NT2/D1 (cell line): Measurements from ENCODE around the gene SNX11.

Source experiments
- DNase-seq: peaks from one replicate; pipeline ENCODE4 v3.0.0-alpha.2; 2011; ENCODE audit warnings: low read depth, low spot score
- H3K27me3 ChIP-seq: 2 replicates; pipeline ENCODE4 v1.6.0; 2011; ENCODE audit warnings: mild to moderate bottlenecking; ENCODE audit not compliant: insufficient read length, insufficient read depth
- H3K36me3 ChIP-seq: 2 replicates; pipeline ENCODE4 v1.6.1; 2011; ENCODE audit warnings: mild to moderate bottlenecking, low read length, mixed read lengths; ENCODE audit not compliant: insufficient read depth, insufficient read length
- H3K4me1 ChIP-seq: 2 replicates; pipeline ENCODE4 v1.5.1; 2011; ENCODE audit not compliant: insufficient read depth, insufficient read length
- H3K4me3 ChIP-seq: 2 replicates; pipeline ENCODE4 v1.5.1; 2011; ENCODE audit warnings: low read depth; ENCODE audit not compliant: insufficient read length
- H3K9ac ChIP-seq: 2 replicates; pipeline ENCODE4 v1.6.0; 2011; ENCODE audit warnings: low read depth; ENCODE audit not compliant: insufficient read length
- H3K9me3 ChIP-seq: 2 replicates; pipeline ENCODE4 v1.5.1; 2011; ENCODE audit warnings: mild to moderate bottlenecking, low read length; ENCODE audit not compliant: insufficient read depth
- SUZ12 ChIP-seq: IDR thresholded peaks from 2 replicates; pipeline ENCODE4 v1.6.1; 2011; ENCODE audit not compliant: insufficient read length, insufficient read depth; ENCODE audit errors: extremely low read depth
- YY1 ChIP-seq: IDR thresholded peaks from 2 replicates; pipeline ENCODE4 v1.6.1; 2011; ENCODE audit not compliant: insufficient read length, insufficient read depth
- ZNF274 ChIP-seq: IDR thresholded peaks from 2 replicates; pipeline ENCODE4 v1.6.1; 2011; ENCODE audit warnings: mild to moderate bottlenecking, low read depth, low read length

The SNX11 gene

GRCh38 chr17:48134912-48135480 lies 27.4 kb downstream of the SNX11 start:
- H3K36me3 ChIP-seq, result no peaks in the 10 kb centered on the region
- H3K4me1 ChIP-seq, result peaks cover 3% of the 10 kb centered on the region
- no peaks in the 10 kb centered on the region for H3K9me3 ChIP-seq
- H3K9ac ChIP-seq, result no peak overlapping the region
- H3K4me3 ChIP-seq, result no peak overlapping the region
- no peak for TF ChIP-seq YY1
- TF ChIP-seq SUZ12, result no peak
- no peak for TF ChIP-seq ZNF274
- no peaks in the 10 kb centered on the region for H3K27me3 ChIP-seq
- no peak for DNase-seq

- DNase-seq, result no peak
- Histone ChIP-seq H3K27me3 (no peaks in the 10 kb centered on the region), H3K4me3 (no peak overlapping the region), H3K9me3 (no peaks in the 10 kb centered on the region), H3K4me1 (peaks cover 3% of the 10 kb centered on the region), H3K9ac (no peak overlapping the region), H3K36me3 (no peaks in the 10 kb centered on the region)
- TF ChIP-seq ZNF274 (no peak), SUZ12 (no peak), YY1 (no peak)
Observed at GRCh38 chr17:48137656-48138055, 30.1 kb downstream of the SNX11 start.

GRCh38 chr17:48139944-48140343 lies 32.4 kb downstream of the SNX11 start:
- Histone ChIP-seq H3K27me3 (no peaks in the 10 kb centered on the region), H3K4me1 (peaks cover 1% of the 10 kb centered on the region), H3K9me3 (no peaks in the 10 kb centered on the region), H3K9ac (no peak overlapping the region), H3K36me3 (no peaks in the 10 kb centered on the region), H3K4me3 (no peak overlapping the region)
- no peak for DNase-seq
- TF ChIP-seq SUZ12, result no peak
- TF ChIP-seq YY1, result no peak
- TF ChIP-seq ZNF274, result no peak

GRCh38 chr17:48143629-48144028 lies 36.1 kb downstream of the SNX11 start:
- peaks cover 3% of the 10 kb centered on the region for H3K4me1 ChIP-seq
- no peaks in the 10 kb centered on the region for H3K9me3 ChIP-seq
- no peaks in the 10 kb centered on the region for H3K36me3 ChIP-seq
- TF ChIP-seq ZNF274 (no peak), SUZ12 (no peak), YY1 (no peak)
- H3K27me3 ChIP-seq, result no peaks in the 10 kb centered on the region
- H3K4me3 ChIP-seq, result no peak overlapping the region
- H3K9ac ChIP-seq, result no peak overlapping the region
- no peak for DNase-seq

- no peak for DNase-seq
- Histone ChIP-seq H3K9ac (no peak overlapping the region), H3K36me3 (no peaks in the 10 kb centered on the region), H3K27me3 (no peaks in the 10 kb centered on the region), H3K9me3 (no peaks in the 10 kb centered on the region), H3K4me3 (no peak overlapping the region), H3K4me1 (peaks cover 3% of the 10 kb centered on the region)
- TF ChIP-seq ZNF274, result no peak
- no peak for TF ChIP-seq SUZ12
- no peak for TF ChIP-seq YY1
Observed at GRCh38 chr17:48144231-48144630, 36.7 kb downstream of the SNX11 start.

GRCh38 chr17:48144976-48145798 lies 37.6 kb downstream of the SNX11 start:
- Histone ChIP-seq H3K9ac (no peak overlapping the region), H3K27me3 (no peaks in the 10 kb centered on the region), H3K4me1 (peaks cover 3% of the 10 kb centered on the region), H3K9me3 (no peaks in the 10 kb centered on the region), H3K4me3 (no peak overlapping the region), H3K36me3 (no peaks in the 10 kb centered on the region)
- TF ChIP-seq YY1 (no peak), ZNF274 (no peak), SUZ12 (no peak)
- DNase-seq, result no peak

GRCh38 chr17:48148029-48148770 lies 40.6 kb downstream of the SNX11 start:
- Histone ChIP-seq H3K27me3 (no peaks in the 10 kb centered on the region), H3K4me1 (peaks cover 5% of the 10 kb centered on the region), H3K4me3 (no peak overlapping the region), H3K36me3 (no peaks in the 10 kb centered on the region), H3K9ac (no peak overlapping the region), H3K9me3 (no peaks in the 10 kb centered on the region)
- TF ChIP-seq ZNF274, result no peak
- TF ChIP-seq SUZ12, result no peak
- TF ChIP-seq YY1, result no peak
- no peak for DNase-seq
